CD4-positive, alpha-beta T cell treated with Interleukin-10 for 1 hour (primary cell): ENCODE results near the gene MRNIP.

Source experiments
- DNase-seq: peaks from one replicate; pipeline ENCODE4 v3.0.0-alpha.2; 2020

The MRNIP gene

GRCh38 chr5:179870403-179870903 is 11.8 kb upstream of the MRNIP start:
- DNase-seq = peak; percentile 4

- no peak for DNase-seq
These were observed 11.2 kb upstream of the MRNIP start for GRCh38 chr5:179869641-179870402.

GRCh38 chr5:179869101-179869500 is 10.5 kb upstream of the MRNIP start:
- no peak for DNase-seq

- no peak for DNase-seq
These were observed 9.9 kb upstream of the MRNIP start for GRCh38 chr5:179868541-179868940.

- no peak for DNase-seq
These were observed 8.9 kb upstream of the MRNIP start for GRCh38 chr5:179867476-179867875.

- no peak for DNase-seq
These were observed 8.5 kb upstream of the MRNIP start for GRCh38 chr5:179867079-179867465.

GRCh38 chr5:179866241-179867078 is 7.8 kb upstream of the MRNIP start:
- no peak for DNase-seq

- no peak for DNase-seq
These were observed 7.0 kb upstream of the MRNIP start for GRCh38 chr5:179865491-179866240.

- no peak for DNase-seq
These were observed 6.1 kb upstream of the MRNIP start for GRCh38 chr5:179864686-179865085.

GRCh38 chr5:179863449-179864085 is 5.0 kb upstream of the MRNIP start:
- DNase-seq = no peak

GRCh38 chr5:179862891-179863290 is 4.3 kb upstream of the MRNIP start:
- no peak for DNase-seq

GRCh38 chr5:179862296-179862695 is 3.7 kb upstream of the MRNIP start:
- DNase-seq = no peak

- DNase-seq = no peak
These were observed 1.7 kb upstream of the MRNIP start for GRCh38 chr5:179860301-179860700.

- peak; percentile 52 for DNase-seq
These were observed 404 bp downstream of the MRNIP start for GRCh38 chr5:179858241-179858585.

- DNase-seq = no peak
These were observed 4.3 kb downstream of the MRNIP start for GRCh38 chr5:179854356-179854755.

- no peak for DNase-seq
These were observed 5.5 kb downstream of the MRNIP start for GRCh38 chr5:179852993-179853547.

GRCh38 chr5:179841621-179842020 is 17.0 kb downstream of the MRNIP start:
- no peak for DNase-seq

- DNase-seq = no peak
These were observed 17.9 kb downstream of the MRNIP start for GRCh38 chr5:179840766-179841165.

- no peak for DNase-seq
These were observed 18.3 kb downstream of the MRNIP start for GRCh38 chr5:179840321-179840720.

- DNase-seq = no peak
These were observed 19.0 kb downstream of the MRNIP start for GRCh38 chr5:179839328-179840256.
